MM.1S (cell line): ENCODE results near the gene COPB1.

Experiments
- DNase-seq: peaks from one replicate; pipeline ENCODE4 v3.0.0-alpha.2; 2015
- H2AFZ ChIP-seq: fragments of 300-600 bp; sonication (generic); 2 replicates; pipeline ENCODE4 v1.6.0; 2016; ENCODE audit warnings: antibody characterized with exemption, low read length
- H3F3A ChIP-seq: fragments of 300-600 bp; sonication (generic); 2 replicates; pipeline ENCODE4 v1.6.1; 2016; ENCODE audit warnings: mild to moderate bottlenecking, antibody characterized with exemption, low read length, moderate library complexity, mixed read lengths; ENCODE audit not compliant: insufficient read depth
- H3K27ac ChIP-seq: fragments of 300-600 bp; sonication (generic); 2 replicates; pipeline ENCODE4 v1.5.1; 2016; ENCODE audit warnings: mild to moderate bottlenecking, low read length
- H3K27me3 ChIP-seq: fragments of 300-600 bp; sonication (generic); replicated peaks from 2 replicates; pipeline ENCODE4 v1.6.0; 2016; ENCODE audit warnings: low read length; ENCODE audit not compliant: insufficient read depth
- H3K36me3 ChIP-seq: fragments of 300-600 bp; sonication (generic); replicated peaks from 2 replicates; pipeline ENCODE4 v1.6.1; 2016; ENCODE audit warnings: mild to moderate bottlenecking, low read length, mixed read lengths; ENCODE audit not compliant: insufficient read depth
- H3K4me1 ChIP-seq: fragments of 300-600 bp; sonication (generic); 2 replicates; pipeline ENCODE4 v1.6.1; 2016; ENCODE audit warnings: low read length, mixed read lengths
- H3K4me2 ChIP-seq: fragments of 300-600 bp; sonication (generic); 2 replicates; pipeline ENCODE4 v1.6.0; 2016; ENCODE audit warnings: low read depth, low read length
- H3K4me3 ChIP-seq: fragments of 300-600 bp; sonication (generic); 2 replicates; pipeline ENCODE4 v1.5.1; 2016; ENCODE audit warnings: low read length, mixed read lengths
- H3K79me2 ChIP-seq: fragments of 300-600 bp; sonication (generic); 2 replicates; pipeline ENCODE4 v1.6.1; 2016; ENCODE audit warnings: mixed run types, low read length, mixed read lengths
- H3K9ac ChIP-seq: fragments of 300-600 bp; sonication (generic); 2 replicates; pipeline ENCODE4 v1.6.1; 2016; ENCODE audit warnings: low read length, mixed read lengths
- H3K9me2 ChIP-seq: fragments of 300-600 bp; sonication (generic); replicated peaks from 2 replicates; pipeline ENCODE4 v1.6.1; 2016; ENCODE audit warnings: mild to moderate bottlenecking, low read length, mixed read lengths; ENCODE audit not compliant: insufficient read depth
- H3K9me3 ChIP-seq: fragments of 300-600 bp; sonication (generic); replicated peaks from 2 replicates; pipeline ENCODE4 v1.6.1; 2016; ENCODE audit warnings: mild to moderate bottlenecking, low read length, mixed read lengths; ENCODE audit not compliant: insufficient read depth
- H4K20me1 ChIP-seq: fragments of 300-600 bp; sonication (generic); 2 replicates; pipeline ENCODE4 v1.6.1; 2016; ENCODE audit warnings: mild to moderate bottlenecking, low read length, moderate library complexity, mixed read lengths; ENCODE audit not compliant: insufficient read depth
- CTCF ChIP-seq: fragments of 300-600 bp; sonication (generic); IDR thresholded peaks from 2 replicates; pipeline ENCODE4 v1.5.1; 2016; ENCODE audit warnings: antibody characterized with exemption, low read length, mixed read lengths
- EZH2 ChIP-seq: fragments of 300-600 bp; sonication (generic); optimal IDR thresholded peaks from 2 replicates; pipeline ENCODE3; 2017; ENCODE audit warnings: low read depth, mild to moderate bottlenecking, antibody characterized with exemption, low read length, mixed read lengths
- EZH2phosphoT487 ChIP-seq: fragments of 300-600 bp; sonication (generic); IDR thresholded peaks from 2 replicates; pipeline ENCODE4 v1.6.1; 2018; ENCODE audit warnings: antibody characterized with exemption, low read length

The COPB1 gene

GRCh38 chr11:14518820-14519219 lies 19.2 kb upstream of the COPB1 start:
- H3K27ac ChIP-seq, result peak overlapping the region; percentile 88; the same call in 1 of the 2 replicates
- no peaks in the 10 kb centered on the region for H4K20me1 ChIP-seq
- H3K4me2 ChIP-seq, result peak overlapping the region; percentile 58
- no peaks in the 10 kb centered on the region for H3K27me3 ChIP-seq
- peak; percentile 26 for DNase-seq
- peak overlapping the region; percentile 85 for H3K4me3 ChIP-seq
- H3K9me3 ChIP-seq, result no peaks in the 10 kb centered on the region
- H2AFZ ChIP-seq, result no peak overlapping the region
- peaks cover 57% of the 10 kb centered on the region for H3K79me2 ChIP-seq
- H3F3A ChIP-seq, result peaks cover 7% of the 10 kb centered on the region
- TF ChIP-seq EZH2 (no peak), CTCF (no peak), EZH2phosphoT487 (no peak)
- H3K36me3 ChIP-seq, result peaks cover 7% of the 10 kb centered on the region
- H3K4me1 ChIP-seq, result no peaks in the 10 kb centered on the region
- H3K9ac ChIP-seq, result peak overlapping the region; percentile 97
- H3K9me2 ChIP-seq, result no peaks in the 10 kb centered on the region

DNA sequence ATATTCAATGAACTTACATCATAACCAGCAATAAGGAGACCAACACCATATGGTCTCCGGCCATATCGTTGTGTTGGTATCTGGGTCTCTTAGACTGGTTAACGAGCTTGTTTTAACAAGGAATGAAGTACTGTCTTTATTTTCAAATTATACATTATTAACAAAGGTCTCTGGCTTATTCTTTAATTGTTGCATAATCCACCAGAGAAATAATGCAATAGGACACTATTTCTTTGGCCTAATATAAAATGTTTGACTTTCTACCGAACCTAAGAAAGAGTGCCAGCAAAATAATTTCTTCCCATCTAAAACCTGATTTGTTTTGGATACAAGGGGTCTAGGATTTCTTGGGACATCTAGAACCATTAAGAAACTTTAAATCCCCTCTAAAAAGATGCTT lies 14.2 kb upstream of the COPB1 start:
- Histone ChIP-seq H3F3A (no peaks in the 10 kb centered on the region; the same call in 1 of the 2 replicates), H3K9ac (no peak overlapping the region), H4K20me1 (no peaks in the 10 kb centered on the region), H3K4me3 (no peak overlapping the region), H3K27ac (no peak overlapping the region), H3K4me1 (no peaks in the 10 kb centered on the region), H2AFZ (no peak overlapping the region), H3K9me2 (no peaks in the 10 kb centered on the region), H3K27me3 (no peaks in the 10 kb centered on the region), H3K36me3 (peaks cover 25% of the 10 kb centered on the region), H3K79me2 (peaks cover 80% of the 10 kb centered on the region), H3K9me3 (no peaks in the 10 kb centered on the region), H3K4me2 (no peak overlapping the region)
- no peak for DNase-seq
- TF ChIP-seq EZH2 (no peak), CTCF (no peak), EZH2phosphoT487 (no peak)

- no peak for TF ChIP-seq CTCF
- no peak for TF ChIP-seq EZH2phosphoT487
- Histone ChIP-seq H3K9ac (no peak overlapping the region), H3K27ac (no peak overlapping the region), H3K36me3 (peaks cover 38% of the 10 kb centered on the region), H3K79me2 (peaks cover 22% of the 10 kb centered on the region), H3K4me2 (no peak overlapping the region), H3K4me3 (no peak overlapping the region), H3K9me2 (no peaks in the 10 kb centered on the region), H4K20me1 (no peaks in the 10 kb centered on the region; the same call in 1 of the 2 replicates), H3K9me3 (no peaks in the 10 kb centered on the region), H2AFZ (no peak overlapping the region), H3K4me1 (no peaks in the 10 kb centered on the region), H3K27me3 (no peaks in the 10 kb centered on the region), H3F3A (peaks cover 13% of the 10 kb centered on the region)
- DNase-seq, result no peak
Measured at GRCh38 chr11:14506532-14506931, 6.9 kb upstream of the COPB1 start.
